GM15510 (cell line): ENCODE data around the gene CLEC10A.

Experiments used
- POLR2A ChIP-seq: IDR thresholded peaks from 3 replicates; pipeline ENCODE4 v1.6.1; 2011; ENCODE audit warnings: borderline replicate concordance; ENCODE audit not compliant: insufficient read length; ENCODE audit errors: extremely low read depth

The CLEC10A gene

DNA sequence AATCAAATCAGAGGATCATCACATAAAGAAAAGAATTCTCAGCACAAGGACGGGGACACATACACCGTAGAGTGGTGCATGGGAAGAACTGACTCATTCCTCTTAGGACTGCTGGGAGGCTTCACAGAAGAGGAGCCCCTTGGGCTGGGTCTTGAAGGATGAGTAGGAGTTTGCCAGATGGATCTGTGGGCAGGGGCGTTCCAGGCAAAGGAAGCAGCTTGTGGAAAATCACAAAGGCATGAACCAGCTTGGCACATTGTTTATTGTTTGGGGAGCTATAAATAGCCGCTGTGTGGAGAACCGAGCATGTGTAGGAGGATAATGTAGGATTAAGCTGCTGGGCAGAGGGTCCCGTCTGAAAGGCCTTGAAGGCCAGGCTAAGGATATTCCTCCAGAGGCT, 31.1 kb downstream of the CLEC10A start:
- no peak for TF ChIP-seq POLR2A

DNA sequence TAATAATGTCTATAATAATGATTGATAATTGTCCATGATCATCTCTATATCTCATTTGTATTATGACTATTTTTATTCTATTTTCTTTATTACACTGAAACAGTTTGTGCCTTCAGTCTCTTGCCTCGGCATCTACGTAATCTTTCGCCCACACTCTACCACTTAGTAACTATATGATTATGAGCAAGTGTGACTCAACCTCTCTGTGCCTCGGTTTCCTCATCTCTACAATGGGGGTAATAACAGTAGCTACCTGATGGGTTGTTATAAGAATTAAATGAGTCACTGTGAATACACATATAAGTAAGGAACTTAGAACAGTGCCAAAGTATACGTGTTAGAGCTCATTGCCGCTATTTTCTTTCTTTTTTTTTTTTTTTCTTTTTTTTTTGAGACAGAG, 32.5 kb downstream of the CLEC10A start:
- TF ChIP-seq POLR2A: no peak

DNA sequence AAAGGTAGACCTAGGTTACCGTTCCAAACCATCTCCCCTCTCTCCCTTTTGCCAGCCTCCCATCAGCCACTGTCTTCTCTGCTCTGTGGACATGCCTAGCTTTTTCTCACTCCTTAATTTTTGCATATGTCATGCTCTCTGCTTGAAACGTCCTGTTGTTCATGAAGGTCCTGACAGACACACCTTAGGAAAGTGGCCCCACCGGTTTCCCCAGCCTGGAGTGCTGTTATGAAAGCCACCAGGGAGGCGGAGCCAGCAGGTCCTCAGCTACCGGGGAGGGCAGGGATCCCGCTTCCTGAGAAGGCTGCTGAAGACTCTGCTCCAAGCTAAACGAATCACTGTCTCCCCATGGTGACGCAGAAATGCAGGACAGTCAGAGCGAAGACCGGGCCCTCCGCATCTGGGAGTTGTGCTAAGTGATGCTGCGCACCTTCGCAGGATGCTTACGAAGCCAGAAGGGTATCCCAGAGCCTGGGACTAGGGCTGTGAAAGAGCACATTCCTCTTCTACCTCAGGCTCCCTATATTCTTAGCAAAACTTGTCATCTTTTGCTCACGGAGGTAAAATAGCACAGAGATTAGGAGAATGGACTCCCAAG, 33.8 kb downstream of the CLEC10A start:
- no peak for TF ChIP-seq POLR2A

DNA sequence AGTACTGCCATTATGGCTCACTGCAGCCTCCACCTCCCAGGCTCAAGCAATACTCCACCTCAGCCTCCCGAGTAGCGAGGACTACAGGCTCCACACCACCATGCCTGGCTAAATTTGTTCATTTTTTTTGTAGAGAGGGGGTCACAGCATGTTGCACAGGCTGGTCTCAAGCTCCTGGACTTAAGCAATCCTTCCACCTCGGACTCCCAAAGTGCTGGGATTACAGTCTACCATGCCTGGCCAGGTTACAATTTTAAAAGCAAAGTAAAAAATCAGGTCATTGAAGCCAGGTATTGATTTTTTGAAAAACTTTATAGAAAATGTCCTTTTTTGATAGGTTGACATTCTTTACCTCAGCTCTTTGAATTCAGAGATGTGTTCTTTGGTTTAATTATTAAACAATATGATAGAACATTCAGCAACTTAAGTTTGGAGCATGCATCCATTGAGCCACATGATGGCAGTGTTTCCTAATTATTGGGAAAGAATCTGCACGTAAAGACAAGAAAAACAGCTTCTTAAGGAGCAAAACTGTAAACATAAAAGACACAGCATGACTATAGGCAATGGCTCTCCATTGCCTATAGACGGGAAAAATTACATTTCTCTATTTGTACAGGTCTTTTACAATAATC, 34.4 kb downstream of the CLEC10A start:
- TF ChIP-seq POLR2A: no peak

DNA sequence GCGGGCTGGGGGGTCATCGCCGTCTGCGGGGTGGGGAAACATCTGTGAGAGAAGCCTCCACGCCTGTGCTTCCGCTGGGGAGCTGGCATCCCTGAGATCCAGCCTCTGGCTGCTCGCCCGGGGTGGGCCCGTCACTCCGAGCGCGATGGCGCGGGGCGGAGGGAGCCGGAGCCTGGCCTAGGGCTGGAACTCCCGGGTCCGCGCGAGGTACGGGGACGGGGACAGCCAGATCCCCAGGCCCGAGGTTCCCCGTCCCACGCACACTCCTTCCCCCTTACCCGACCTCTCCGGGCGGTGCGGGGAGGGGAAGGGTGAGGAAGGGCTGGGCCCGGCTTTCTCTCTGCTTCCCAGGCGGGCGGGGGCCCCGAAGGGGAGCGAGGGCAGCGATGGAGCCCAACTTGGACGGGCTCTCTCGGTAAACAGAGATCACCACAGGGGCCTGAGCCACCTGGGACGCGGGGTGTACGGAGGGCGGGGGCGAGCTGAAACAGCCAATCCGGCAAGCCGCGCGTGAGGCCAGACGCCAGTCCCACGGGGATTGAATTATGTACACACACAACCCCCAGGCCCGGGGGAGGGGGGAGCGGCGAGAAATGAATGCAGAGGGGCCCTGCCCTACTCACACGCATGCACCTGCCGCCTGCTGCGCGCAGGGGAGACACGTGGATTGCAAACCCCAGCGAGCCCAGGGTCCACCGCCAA, 36.4 kb downstream of the CLEC10A start, which contains the start of gene SLC16A11:
Gene SLC16A11 (minus strand): TSS at position 596 of the 702 bp plus-strand sequence. CDS start 579 bp downstream, at position 17.
- no peak for TF ChIP-seq POLR2A

DNA sequence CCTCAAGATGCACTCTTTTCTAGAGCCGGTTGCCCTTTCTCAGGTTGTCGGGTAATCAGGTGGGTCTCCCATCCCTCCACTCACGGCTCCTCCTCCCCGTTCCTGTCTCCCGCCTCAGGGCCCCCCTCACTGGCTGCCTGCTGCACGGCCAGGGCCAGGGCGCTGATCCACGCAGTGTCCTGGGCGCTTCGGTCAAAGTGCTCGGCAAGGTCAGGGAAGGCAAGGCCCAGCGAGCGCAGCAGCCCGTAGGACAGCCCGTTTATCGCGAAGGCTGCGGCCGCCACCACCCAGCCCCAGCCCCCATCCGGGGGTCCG, 36.9 kb downstream of the CLEC10A start:
- no peak for TF ChIP-seq POLR2A

DNA sequence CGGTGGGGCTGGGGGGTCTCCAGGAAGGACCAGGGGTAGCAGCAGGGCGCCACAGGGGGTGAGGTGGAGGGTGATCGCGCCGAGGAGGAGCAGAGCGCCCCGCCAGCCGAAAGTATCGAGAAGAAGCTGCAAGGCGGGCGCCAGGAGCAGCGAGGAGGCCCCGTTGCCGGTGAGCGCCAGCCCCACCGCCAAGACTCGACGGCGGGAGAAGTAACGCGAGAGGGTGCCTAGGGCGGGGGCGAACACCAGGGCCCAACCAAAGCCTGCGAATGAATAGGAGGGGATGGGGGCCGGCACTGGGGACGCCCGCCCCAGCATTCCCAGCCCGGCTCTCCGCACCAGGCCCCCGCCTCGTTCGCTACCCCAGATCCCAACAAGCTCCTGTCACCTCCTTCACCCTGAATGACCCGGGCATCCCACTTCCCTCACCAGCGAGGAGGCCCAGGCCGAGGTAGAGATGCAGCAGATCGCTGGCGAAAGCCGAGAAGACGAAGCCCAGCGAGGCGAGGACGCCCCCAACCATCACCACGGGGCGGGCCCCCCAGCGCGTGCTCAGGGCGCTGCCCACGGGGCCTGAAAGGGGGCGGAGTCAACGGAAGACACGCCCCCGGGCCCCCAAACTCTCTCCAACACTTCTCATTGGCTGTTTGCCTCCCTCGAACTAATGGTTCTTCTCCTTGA, 37.4 kb downstream of the CLEC10A start:
- TF ChIP-seq POLR2A: no peak

DNA sequence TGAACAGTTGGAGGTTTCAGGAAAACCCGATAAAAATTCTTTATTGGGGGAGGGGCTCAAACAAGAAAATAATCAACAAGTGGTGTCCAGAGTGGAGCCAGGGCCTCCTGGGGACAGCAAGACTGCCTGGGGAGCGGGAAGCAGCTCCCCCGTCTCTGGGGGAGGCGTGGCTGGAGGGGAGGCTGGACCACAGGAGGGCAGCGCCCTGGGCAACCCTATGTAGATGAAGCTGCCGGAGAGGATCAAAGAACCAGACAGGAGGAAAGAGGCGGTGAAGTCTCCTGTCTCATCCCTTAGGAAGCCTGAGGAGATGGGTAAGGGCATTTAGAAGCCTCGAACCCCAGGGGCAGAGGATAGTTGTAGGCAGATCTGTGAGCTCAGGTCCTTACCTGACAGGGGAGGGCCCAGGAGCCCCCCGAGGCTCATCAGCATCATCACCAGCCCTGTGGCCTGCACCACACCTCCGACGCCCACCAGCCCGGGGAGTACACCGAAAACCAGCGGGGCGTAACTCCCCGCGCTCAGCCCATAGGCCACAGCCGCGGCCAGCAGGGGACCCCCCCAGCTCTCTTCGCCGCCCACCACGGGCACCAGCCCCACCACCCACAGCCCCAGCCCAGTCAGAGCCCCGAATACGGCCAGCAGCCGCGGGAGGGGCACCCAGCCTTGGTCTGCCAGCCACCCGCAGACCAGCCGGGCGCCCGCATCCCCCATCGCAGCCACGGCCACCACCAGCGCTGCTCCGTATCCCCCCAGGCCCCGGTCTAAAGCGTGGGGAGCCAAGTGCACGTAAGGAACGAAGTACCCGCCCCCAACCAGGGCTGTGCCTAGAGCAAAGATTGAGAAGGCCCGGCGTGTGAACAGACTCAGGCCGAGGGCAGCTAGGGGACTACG, 38.2 kb downstream of the CLEC10A start:
- TF ChIP-seq POLR2A: no peak

DNA sequence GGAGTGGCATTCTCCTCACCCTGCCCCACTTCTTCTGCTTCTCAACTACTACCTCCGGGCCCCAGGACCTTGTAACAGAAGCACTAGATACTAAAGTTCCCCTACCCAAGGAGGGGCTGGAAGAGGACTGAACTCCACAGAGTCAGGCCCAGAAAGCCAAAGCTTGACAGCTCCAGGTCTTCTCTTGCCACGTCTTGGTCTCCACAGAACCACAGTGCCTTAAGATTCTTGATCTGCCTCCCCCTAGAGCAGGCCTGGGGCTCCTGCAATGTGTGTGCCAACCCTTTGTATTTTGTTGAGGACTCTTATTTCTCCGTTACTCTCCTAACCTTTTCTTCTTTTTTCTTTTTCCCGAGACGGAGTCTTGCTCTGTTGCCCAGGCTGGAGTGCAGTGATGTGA, 40.2 kb downstream of the CLEC10A start:
- TF ChIP-seq POLR2A: no peak

DNA sequence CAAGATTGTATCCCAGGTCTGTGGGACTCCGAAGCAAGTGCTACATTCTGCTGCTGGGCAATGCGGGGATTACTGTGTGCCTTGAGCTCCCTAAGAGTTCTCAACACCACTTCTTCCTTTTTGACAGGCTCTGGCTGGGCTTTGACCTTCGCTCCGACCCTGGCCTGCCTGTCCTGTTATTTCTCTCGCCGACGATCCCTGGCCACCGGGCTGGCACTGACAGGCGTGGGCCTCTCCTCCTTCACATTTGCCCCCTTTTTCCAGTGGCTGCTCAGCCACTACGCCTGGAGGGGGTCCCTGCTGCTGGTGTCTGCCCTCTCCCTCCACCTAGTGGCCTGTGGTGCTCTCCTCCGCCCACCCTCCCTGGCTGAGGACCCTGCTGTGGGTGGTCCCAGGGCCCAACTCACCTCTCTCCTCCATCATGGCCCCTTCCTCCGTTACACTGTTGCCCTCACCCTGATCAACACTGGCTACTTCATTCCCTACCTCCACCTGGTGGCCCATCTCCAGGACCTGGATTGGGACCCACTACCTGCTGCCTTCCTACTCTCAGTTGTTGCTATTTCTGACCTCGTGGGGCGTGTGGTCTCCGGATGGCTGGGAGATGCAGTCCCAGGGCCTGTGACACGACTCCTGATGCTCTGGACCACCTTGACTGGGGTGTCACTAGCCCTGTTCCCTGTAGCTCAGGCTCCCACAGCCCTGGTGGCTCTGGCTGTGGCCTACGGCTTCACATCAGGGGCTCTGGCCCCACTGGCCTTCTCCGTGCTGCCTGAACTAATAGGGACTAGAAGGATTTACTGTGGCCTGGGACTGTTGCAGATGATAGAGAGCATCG, 41.8 kb downstream of the CLEC10A start:
- no peak for TF ChIP-seq POLR2A

DNA sequence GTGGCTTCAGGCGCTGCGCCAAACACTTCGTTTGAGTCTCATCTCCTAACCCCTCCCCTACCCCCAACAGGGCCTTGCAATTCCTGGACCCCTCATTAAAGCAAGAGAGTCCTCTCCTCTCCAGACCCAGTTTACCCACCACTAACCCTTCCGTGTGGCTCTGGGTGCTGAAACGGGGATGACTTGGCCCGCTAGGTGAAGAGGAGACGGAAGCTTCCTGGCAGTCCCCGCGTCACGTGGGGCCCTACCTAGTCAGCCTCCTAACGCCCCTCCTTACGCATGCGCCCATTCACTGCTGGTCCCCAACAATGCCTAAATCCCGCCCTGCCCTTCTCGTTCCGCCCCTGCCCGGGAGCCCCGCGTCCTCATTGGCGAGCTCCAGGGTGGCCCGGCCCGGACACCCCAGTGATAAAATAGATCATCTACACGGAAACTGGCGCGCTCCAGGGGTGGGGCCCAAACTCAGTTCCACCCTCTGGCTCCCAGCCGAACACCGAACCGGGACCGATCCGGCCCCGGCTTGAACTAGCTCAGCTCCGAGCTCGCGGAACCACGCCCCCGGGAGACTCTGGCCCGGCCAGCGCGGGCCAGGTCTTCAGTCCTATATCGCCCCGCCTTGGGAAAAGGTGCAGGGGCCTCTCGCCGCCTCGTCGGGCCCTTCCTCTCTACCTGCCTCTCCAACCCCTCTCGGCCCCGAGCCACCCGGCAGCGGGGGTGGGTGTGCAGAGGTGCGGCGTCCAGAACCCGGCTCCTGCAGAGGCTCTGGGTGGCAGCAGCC, 44.3 kb downstream of the CLEC10A start, which contains the start of gene SLC16A13:
Gene SLC16A13 (plus strand): TSS at position 425 of the 778 bp plus-strand sequence. CDS start 368 bp downstream, outside the sequence.
- peak; percentile 93 for TF ChIP-seq POLR2A

DNA sequence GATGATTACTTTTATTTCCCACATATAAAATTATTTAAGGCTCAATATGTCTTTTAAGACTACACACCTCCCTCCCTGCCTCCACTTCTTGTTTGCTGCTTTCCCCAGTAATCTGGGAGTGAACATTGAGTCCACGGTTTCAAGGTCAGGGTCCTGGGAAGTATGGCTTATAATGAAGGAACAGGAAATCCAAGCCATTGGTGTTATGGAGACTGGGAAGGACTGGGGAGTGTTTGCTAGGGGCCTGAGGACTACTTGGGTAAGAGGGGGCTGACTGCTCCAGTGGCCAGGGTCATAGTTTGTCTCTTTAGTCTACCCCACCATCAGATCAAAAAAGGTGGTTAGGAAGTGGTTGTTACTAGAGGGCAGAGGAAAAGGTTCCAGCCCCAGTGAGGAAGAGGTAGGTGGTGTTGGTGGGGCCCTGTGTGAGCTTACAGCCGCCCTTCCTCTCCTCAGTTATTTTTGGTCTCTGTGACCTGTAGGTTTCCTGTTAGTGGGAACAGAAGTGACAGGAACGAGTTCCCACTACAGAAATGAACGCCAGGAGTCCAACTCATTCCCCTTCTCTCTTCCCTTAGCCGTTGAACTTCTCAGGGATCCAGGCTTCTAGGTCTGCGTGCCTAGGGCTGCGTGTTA, 45.0 kb downstream of the CLEC10A start:
- no peak for TF ChIP-seq POLR2A
